Esophagus muscularis mucosa (tissue), 4 donors: Measurements from ENCODE around the gene C11orf68. TPM values are rescaled to one million over a fixed set of nuclear protein-coding genes. Genes with fewer than 3 reads are reported as not detected.

Experiments used
- DNase-seq: peaks from one replicate; pipeline ENCODE4 v3.0.0-alpha.2; 2017; ENCODE audit errors: extremely low spot score
- H3K27ac ChIP-seq, 4 donors: fragments of 200-600 bp; sonication (generic); replicated peaks in 1 of 4; 1 replicate in 3 of 4; 2 replicates in 1 of 4; pipeline ENCODE4 v1.5.1; 2016 to 2019; ENCODE audit warnings: mild to moderate bottlenecking in 1 of 4
- H3K27me3 ChIP-seq, 4 donors: fragments of 200-600 bp; sonication (generic); one replicate each; pipeline versions ENCODE4 v1.5.1 to v1.6.0; 2016 to 2019
- H3K36me3 ChIP-seq, 4 donors: fragments of 200-600 bp; sonication (generic); one replicate each; pipeline ENCODE4 v1.5.1; 2016 to 2019
- H3K4me1 ChIP-seq, 4 donors: fragments of 200-600 bp; sonication (generic); one replicate each; pipeline ENCODE4 v1.5.1; 2016 to 2019
- H3K4me3 ChIP-seq, 4 donors: fragments of 200-600 bp; sonication (generic); 1 replicate in 2 of 4; 2 replicates in 2 of 4; pipeline ENCODE4 v1.5.1; 2016 to 2019; ENCODE audit warnings: mild to moderate bottlenecking in 4 of 4, moderate library complexity in 1 of 4
- H3K9me3 ChIP-seq, 4 donors: fragments of 200-600 bp; sonication (generic); 1 replicate in 3 of 4; 2 replicates in 1 of 4; pipeline ENCODE4 v1.5.1; 2016 to 2019
- EP300 ChIP-seq: sonication (generic); formaldehyde crosslinking; IDR thresholded peaks from one replicate; pipeline ENCODE4 v1.6.1; 2017; ENCODE audit warnings: antibody characterized with exemption
- POLR2A ChIP-seq: fragments of 450-650 bp; IDR thresholded peaks from one replicate; pipeline ENCODE4 v1.6.1; 2017; ENCODE audit warnings: antibody characterized with exemption, moderate library complexity, mild to moderate bottlenecking, low read depth
- POLR2AphosphoS5 ChIP-seq, 2 donors: sonication (generic); formaldehyde crosslinking; IDR thresholded peaks; one replicate each; pipeline ENCODE4 v1.6.1; 2017; ENCODE audit warnings: antibody characterized with exemption in 2 of 2
- WGBS: methylation state at CpG from one replicate; pipeline ENCODE4 v1.1.5; 2018; 5-methylcytosine and 5-hydroxymethylcytosine counted together
- intact Hi-C: fragments of 100-400 bp; cut with DNase I; formaldehyde crosslinking; loops from one replicate; pipeline ENCODE4 v1.15.1; 2023
- total RNA-seq, 4 donors: library from RNA; depleted of rRNA; stranded (reverse); fragments of >200 nt; gene quantifications; one replicate each; pipeline versions ENCODE4 v1.1.0 to v1.2.1, GENCODE V29; 2016
- TF ChIP-seq, protein P1 (sequence below), 3 experiments: fragments of 200-600 bp in 2 of 3; fragments of 450-650 bp in 1 of 3; sonication (generic) in 2 of 3; IDR thresholded peaks; one replicate each; pipeline ENCODE4 v1.5.1; 2017 to 2019; ENCODE audit warnings: antibody characterized with exemption in 3 of 3, mild to moderate bottlenecking in 2 of 3, moderate library complexity in 1 of 3

The C11orf68 gene
- total RNA-seq, 4 donors from 2014 or later = 18.2 to 56.0 (median 28.0) TPM

GRCh38 chr11:65919141-65919572 is 295 bp upstream of the C11orf68 start, which contains the start of gene DRAP1:
Gene DRAP1, plus strand, starts transcription at chr11:65919426. Its CDS starts 76 bp downstream, at chr11:65919502.
- Histone ChIP-seq H3K4me3 (peak within 1 kb of the TSS; percentile 68 to 99 (median 88)), H3K9me3 (no peaks in the 10 kb centered on the region), H3K36me3 (peaks cover 7 to 36% (median 28%) of the 10 kb centered on the region in 4 donors), H3K4me1 (peaks cover 49 to 64% (median 58%) of the 10 kb centered on the region in 4 donors), H3K27ac (peak within 1 kb of the TSS; percentile 91 to 99 (median 96)), H3K27me3 (no peaks in the 10 kb centered on the region)
- no CpG with 5 or more reads among the region's 59 CpGs for WGBS
- TF ChIP-seq, protein P1, sequence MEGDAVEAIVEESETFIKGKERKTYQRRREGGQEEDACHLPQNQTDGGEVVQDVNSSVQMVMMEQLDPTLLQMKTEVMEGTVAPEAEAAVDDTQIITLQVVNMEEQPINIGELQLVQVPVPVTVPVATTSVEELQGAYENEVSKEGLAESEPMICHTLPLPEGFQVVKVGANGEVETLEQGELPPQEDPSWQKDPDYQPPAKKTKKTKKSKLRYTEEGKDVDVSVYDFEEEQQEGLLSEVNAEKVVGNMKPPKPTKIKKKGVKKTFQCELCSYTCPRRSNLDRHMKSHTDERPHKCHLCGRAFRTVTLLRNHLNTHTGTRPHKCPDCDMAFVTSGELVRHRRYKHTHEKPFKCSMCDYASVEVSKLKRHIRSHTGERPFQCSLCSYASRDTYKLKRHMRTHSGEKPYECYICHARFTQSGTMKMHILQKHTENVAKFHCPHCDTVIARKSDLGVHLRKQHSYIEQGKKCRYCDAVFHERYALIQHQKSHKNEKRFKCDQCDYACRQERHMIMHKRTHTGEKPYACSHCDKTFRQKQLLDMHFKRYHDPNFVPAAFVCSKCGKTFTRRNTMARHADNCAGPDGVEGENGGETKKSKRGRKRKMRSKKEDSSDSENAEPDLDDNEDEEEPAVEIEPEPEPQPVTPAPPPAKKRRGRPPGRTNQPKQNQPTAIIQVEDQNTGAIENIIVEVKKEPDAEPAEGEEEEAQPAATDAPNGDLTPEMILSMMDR (IDR thresholded peaks at IDR 0.05) = peak in 1 of 3 experiments; percentile 36
- peak; percentile 82 to 89 for TF ChIP-seq POLR2AphosphoS5 (IDR thresholded peaks at IDR 0.05)
- no peak for TF ChIP-seq EP300
- TF ChIP-seq POLR2A = peak; percentile 60
- peak; percentile 99 for DNase-seq
- intact Hi-C loops = no loop called here

GRCh38 chr11:65917434-65918210 is 1.2 kb downstream of the C11orf68 start:
- Histone ChIP-seq H3K9me3 (no peaks in the 10 kb centered on the region), H3K27ac (peak overlapping the region; percentile 91 to 99 (median 94)), H3K4me1 (peaks cover 49 to 67% (median 62%) of the 10 kb centered on the region in 4 donors), H3K36me3 (peaks cover 1 to 28% (median 19%) of the 10 kb centered on the region in 4 donors), H3K4me3 (peak overlapping the region; percentile 68 to 99 (median 88)), H3K27me3 (no peaks in the 10 kb centered on the region)
- intact Hi-C loops = loop anchor here (1.0 kb wide), 1 partner anchor 29 kb away; the partner anchor contains the start of gene FIBP
- TF ChIP-seq EP300 = no peak
- TF ChIP-seq, protein P1 (IDR thresholded peaks at IDR 0.05) = no peak
- no peak for TF ChIP-seq POLR2AphosphoS5 (IDR thresholded peaks at IDR 0.05)
- no peak for TF ChIP-seq POLR2A
- DNase-seq = no peak
- WGBS = 78% methylated on average over 14 of the region's 35 CpGs

DNA sequence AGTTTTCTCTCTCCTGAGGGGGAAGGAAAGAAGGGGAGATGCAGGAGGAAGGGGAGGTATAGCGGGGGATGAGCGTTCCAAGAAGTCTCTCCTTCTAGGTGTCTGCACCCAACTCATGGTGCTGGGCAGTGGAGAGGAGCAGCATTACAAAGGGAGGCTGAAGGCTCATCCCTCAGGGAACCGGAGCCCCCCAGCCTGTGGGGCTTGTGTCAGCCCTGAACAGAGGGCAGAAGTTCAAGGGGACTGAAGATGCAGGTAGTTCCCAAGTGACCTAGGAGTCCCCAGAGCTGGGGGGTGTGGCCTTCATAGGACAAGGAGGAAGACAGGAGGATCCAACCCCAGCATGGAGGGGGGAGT is 1.8 kb downstream of the C11orf68 start:
- no peaks in the 10 kb centered on the region for H3K9me3 ChIP-seq
- peak overlapping the region; percentile 91 to 99 (median 94) for H3K27ac ChIP-seq
- peaks cover 0 to 22% (median 14%) of the 10 kb centered on the region in 4 donors for H3K36me3 ChIP-seq
- DNase-seq = no peak
- H3K4me3 ChIP-seq = peak overlapping the region; percentile 68 to 99 (median 88)
- H3K27me3 ChIP-seq = no peaks in the 10 kb centered on the region
- TF ChIP-seq EP300 (no peak), POLR2A (no peak), POLR2AphosphoS5 (IDR thresholded peaks at IDR 0.05) (no peak)
- TF ChIP-seq, protein P1 (IDR thresholded peaks at IDR 0.05) = no peak
- intact Hi-C loops = no loop called here
- WGBS = 84% methylated on average over 3 of the region's 3 CpGs
- H3K4me1 ChIP-seq = peaks cover 50 to 72% (median 65%) of the 10 kb centered on the region in 4 donors

GRCh38 chr11:65916391-65916790 is 2.5 kb downstream of the C11orf68 start:
- Histone ChIP-seq H3K27me3 (no peaks in the 10 kb centered on the region), H3K4me3 (peak overlapping the region in 1 of 4 donors; percentile 19), H3K36me3 (peaks cover 0 to 16% (median 7%) of the 10 kb centered on the region in 4 donors), H3K27ac (peak overlapping the region; percentile 91 to 99 (median 94)), H3K4me1 (peaks cover 57 to 77% (median 70%) of the 10 kb centered on the region in 4 donors), H3K9me3 (no peaks in the 10 kb centered on the region)
- no peak for TF ChIP-seq EP300
- TF ChIP-seq POLR2A = no peak
- no peak for TF ChIP-seq POLR2AphosphoS5 (IDR thresholded peaks at IDR 0.05)
- TF ChIP-seq, protein P1 (IDR thresholded peaks at IDR 0.05) = no peak
- intact Hi-C loops = no loop called here
- no peak for DNase-seq
- WGBS = 68% methylated on average over 7 of the region's 7 CpGs
